ENCODE measurements around the gene ZNF836. TPM values are rescaled to one million over a fixed set of nuclear protein-coding genes. Genes with fewer than 3 reads are reported as not detected.

Gene ZNF836
- total and polyA plus RNA-seq, 9 of the 15 experiments (the other 6 are each of a cell fraction or from before 2014, with no cell fraction given): 0.24 to 0.69 (median 0.64) TPM; not detected in 2

DNA sequence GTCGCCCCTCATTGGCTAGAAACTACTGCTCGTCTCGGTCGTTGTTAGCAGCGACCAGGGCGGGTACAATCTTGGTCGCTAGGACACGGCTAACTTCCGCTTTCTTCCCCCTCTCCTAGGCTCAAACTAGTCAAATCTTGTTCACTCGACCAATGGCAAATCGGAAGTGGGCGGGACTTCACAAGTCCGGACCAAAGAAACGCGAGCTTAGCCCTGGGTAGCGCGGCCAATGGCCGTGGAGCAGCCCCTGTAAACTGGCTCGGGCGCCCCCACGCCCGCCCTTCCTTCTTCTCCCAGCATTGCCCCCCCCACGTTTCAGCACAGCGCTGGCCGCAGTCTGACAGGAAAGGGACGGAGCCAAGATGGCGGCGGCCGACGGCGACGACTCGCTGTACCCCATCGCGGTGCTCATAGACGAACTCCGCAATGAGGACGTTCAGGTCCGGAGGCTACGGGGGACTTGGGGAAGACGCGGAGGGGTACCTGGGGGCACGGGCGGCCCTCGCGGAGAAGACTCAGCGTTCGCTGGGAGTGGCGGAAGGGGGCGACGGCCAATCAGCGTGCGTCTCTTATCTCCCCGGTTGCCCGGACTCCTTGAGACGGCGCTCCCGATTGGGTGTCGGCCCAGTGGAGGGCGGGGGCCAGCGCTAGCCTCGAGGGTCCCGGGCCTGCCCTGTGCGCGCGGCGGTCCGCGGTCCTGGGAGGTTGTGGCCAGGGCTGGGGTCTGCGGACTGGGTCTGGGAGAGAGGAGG is 18.5 kb upstream of the ZNF836 start, which contains the start of gene PPP2R1A (continued):
- TF ChIP-seq, protein P1, sequence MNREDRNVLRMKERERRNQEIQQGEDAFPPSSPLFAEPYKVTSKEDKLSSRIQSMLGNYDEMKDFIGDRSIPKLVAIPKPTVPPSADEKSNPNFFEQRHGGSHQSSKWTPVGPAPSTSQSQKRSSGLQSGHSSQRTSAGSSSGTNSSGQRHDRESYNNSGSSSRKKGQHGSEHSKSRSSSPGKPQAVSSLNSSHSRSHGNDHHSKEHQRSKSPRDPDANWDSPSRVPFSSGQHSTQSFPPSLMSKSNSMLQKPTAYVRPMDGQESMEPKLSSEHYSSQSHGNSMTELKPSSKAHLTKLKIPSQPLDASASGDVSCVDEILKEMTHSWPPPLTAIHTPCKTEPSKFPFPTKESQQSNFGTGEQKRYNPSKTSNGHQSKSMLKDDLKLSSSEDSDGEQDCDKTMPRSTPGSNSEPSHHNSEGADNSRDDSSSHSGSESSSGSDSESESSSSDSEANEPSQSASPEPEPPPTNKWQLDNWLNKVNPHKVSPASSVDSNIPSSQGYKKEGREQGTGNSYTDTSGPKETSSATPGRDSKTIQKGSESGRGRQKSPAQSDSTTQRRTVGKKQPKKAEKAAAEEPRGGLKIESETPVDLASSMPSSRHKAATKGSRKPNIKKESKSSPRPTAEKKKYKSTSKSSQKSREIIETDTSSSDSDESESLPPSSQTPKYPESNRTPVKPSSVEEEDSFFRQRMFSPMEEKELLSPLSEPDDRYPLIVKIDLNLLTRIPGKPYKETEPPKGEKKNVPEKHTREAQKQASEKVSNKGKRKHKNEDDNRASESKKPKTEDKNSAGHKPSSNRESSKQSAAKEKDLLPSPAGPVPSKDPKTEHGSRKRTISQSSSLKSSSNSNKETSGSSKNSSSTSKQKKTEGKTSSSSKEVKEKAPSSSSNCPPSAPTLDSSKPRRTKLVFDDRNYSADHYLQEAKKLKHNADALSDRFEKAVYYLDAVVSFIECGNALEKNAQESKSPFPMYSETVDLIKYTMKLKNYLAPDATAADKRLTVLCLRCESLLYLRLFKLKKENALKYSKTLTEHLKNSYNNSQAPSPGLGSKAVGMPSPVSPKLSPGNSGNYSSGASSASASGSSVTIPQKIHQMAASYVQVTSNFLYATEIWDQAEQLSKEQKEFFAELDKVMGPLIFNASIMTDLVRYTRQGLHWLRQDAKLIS (CRISPR knock-in tag; IDR thresholded peaks at IDR 0.05): no peak
- TF ChIP-seq ZEB2 (IDR thresholded peaks at IDR 0.05) (no peak), HDGF (IDR thresholded peaks at IDR 0.05) (no peak), TRIM24 (IDR thresholded peaks at IDR 0.05) (0 out of 4 replicates have a peak, but pooled peaks of 1 of the 2 experiments have one; percentile 10), CREB1 (IDR thresholded peaks at IDR 0.05) (no peak; the same call in 1 of the 2 replicates), CREB1 (CRISPR knock-in tag; IDR thresholded peaks at IDR 0.05) (no peak), FOXA3 (CRISPR knock-in tag; conservative IDR thresholded peaks at IDR 0.05 in 1 of 2, IDR thresholded peaks at IDR 0.05 in 1 of 2) (no peak), RAD51 (IDR thresholded peaks at IDR 0.05; ENCODE audit: borderline replicate concordance, low read depth) (no peak), FOXJ2 (tag; IDR thresholded peaks at IDR 0.05) (no peak), CXXC5 (CRISPR knock-in tag; IDR thresholded peaks at IDR 0.05) (peak; percentile 75), SPI1 (IDR thresholded peaks at IDR 0.05; ENCODE audit: borderline replicate concordance, low read depth, low read length) (peak; percentile 57), ZNF785 (CRISPR knock-in tag; IDR thresholded peaks at IDR 0.05) (no peak), HOXB6 (CRISPR knock-in tag; IDR thresholded peaks at IDR 0.05; ENCODE audit: borderline replicate concordance) (no peak), UBTF (IDR thresholded peaks at IDR 0.05; ENCODE audit: borderline replicate concordance in 1 of 2, low read depth in 2 of 2, low read length in 2 of 2) (no peak), RBM39 (optimal IDR thresholded peaks at IDR 0.05; ENCODE audit: low read depth, low read length) (no peak), BCOR (IDR thresholded peaks at IDR 0.05) (peak; percentile 35; the same call in 1 of the 2 replicates), SRSF1 (IDR thresholded peaks at IDR 0.05; ENCODE audit: low read depth, low read length) (no peak), GTF2E2 (tag; IDR thresholded peaks at IDR 0.05) (no peak), NFXL1 (CRISPR knock-in tag; IDR thresholded peaks at IDR 0.05) (no peak), ZNF561 (CRISPR knock-in tag; conservative IDR thresholded peaks at IDR 0.05) (no peak), RCOR1 (IDR thresholded peaks at IDR 0.05; ENCODE audit: borderline replicate concordance in 1 of 2, low read depth in 2 of 2, low read length in 2 of 2) (0 out of 4 replicates have a peak, but pooled peaks of 1 of the 2 experiments have one; percentile 26)

Data from K562 (cell line).